ENCODE measurements around the gene MRPL47.

Gene MRPL47

GRCh38 chr3:179590669-179591068, 13.8 kb downstream of the MRPL47 start:
- no peak for DNase-seq

- DNase-seq = peak; percentile 7
These were observed 15.3 kb downstream of the MRPL47 start for GRCh38 chr3:179589143-179589542.

GRCh38 chr3:179580992-179581391, 23.4 kb downstream of the MRPL47 start:
- no peak for DNase-seq

- peak; percentile 44 for DNase-seq
These were observed 38.9 kb downstream of the MRPL47 start for GRCh38 chr3:179565496-179565895.

GRCh38 chr3:179563271-179563783, 41.1 kb downstream of the MRPL47 start:
- peak; percentile 81 for DNase-seq

GRCh38 chr3:179562591-179563270, 41.7 kb downstream of the MRPL47 start, which contains the start of gene ACTL6A:
Gene ACTL6A, plus strand, starts transcription at chr3:179562926. Its CDS starts 167 bp downstream, at chr3:179563093.
- peak; percentile 100 for DNase-seq

- DNase-seq = no peak
These were observed 43.6 kb downstream of the MRPL47 start for GRCh38 chr3:179560791-179561190.

- peak; percentile 67 for DNase-seq
These were observed 45.6 kb downstream of the MRPL47 start for GRCh38 chr3:179558742-179559364.

GRCh38 chr3:179551349-179552105, 52.9 kb downstream of the MRPL47 start:
- no peak for DNase-seq

- DNase-seq = no peak
These were observed 57.6 kb downstream of the MRPL47 start for GRCh38 chr3:179546814-179547241.

GRCh38 chr3:179544981-179545645, 59.3 kb downstream of the MRPL47 start:
- no peak for DNase-seq

- DNase-seq = no peak
These were observed 62.1 kb downstream of the MRPL47 start for GRCh38 chr3:179542375-179542774.

GRCh38 chr3:179541596-179541995, 62.8 kb downstream of the MRPL47 start:
- DNase-seq = no peak

GRCh38 chr3:179541094-179541493, 63.3 kb downstream of the MRPL47 start:
- no peak for DNase-seq

Data from activated CD4-positive, alpha-beta T cell treated with anti-CD3 and anti-CD28 coated beads, Interleukin-2, Interleukin-6, amounts not matched to agents 100 ng/mL and 50 ng/mL, durations not matched to agents 16 hours and 8 hours (primary cell).